Measurements from ENCODE around the gene ADAMTS7. TPM values are rescaled to one million over a fixed set of nuclear protein-coding genes. Genes with fewer than 3 reads are reported as not detected.

Gene ADAMTS7
- total and polyA plus RNA-seq, 2 donors (not counting 3 experiments of a cell fraction or from before 2014, with no cell fraction given): 49.6 to 64.7 TPM

DNA sequence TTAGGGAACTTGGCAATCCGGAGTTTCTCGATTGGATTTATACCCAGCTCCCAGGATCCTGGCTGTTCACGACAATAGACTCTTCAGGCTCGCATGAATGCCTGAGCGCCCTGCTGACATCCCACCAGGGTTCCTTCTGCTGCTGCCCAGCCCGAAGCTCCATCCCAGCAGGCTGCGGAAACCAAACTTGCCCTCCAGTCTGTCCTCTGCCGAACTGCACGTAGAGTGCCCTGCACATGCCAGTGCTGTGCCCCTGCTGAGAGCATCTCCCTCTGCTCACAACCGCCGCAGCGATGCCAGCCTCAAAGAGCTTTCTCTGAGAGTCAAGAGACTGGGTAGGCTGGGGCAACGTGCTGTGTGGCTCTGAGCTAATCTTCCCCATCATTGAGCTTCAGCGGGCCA, 6.9 kb downstream of the ADAMTS7 start:
- no peak overlapping the region for H3K4me3 ChIP-seq (replicated peaks in 1 of 3; ENCODE audit: insufficient read depth in 1 of 3, low read depth in 1 of 3, low read length in 3 of 3)
- FAIRE-seq (no peak), DNase-seq (ENCODE audit: low read depth, low spot score) (no peak)
- H3K9me3 ChIP-seq (replicated peaks; ENCODE audit: control insufficient read depth, insufficient read depth, low read length): no peaks in the 10 kb centered on the region
- H3K9me1 ChIP-seq (replicated peaks; ENCODE audit: control insufficient read depth, extremely low read depth, insufficient read depth, low read length): no peaks in the 10 kb centered on the region
- no peak overlapping the region for H3K9ac ChIP-seq (replicated peaks; ENCODE audit: extremely low read depth, insufficient read depth, low read length)
- H4K20me1 ChIP-seq (replicated peaks; ENCODE audit: control insufficient read depth, extremely low read depth, insufficient read depth, low read length): no peaks in the 10 kb centered on the region
- no peaks in the 10 kb centered on the region for H3K27me3 ChIP-seq (ENCODE audit: control insufficient read depth in 2 of 2, insufficient read depth in 2 of 2, low read length in 2 of 2)
- dilution Hi-C loops (cut with MboI; ENCODE audit: extremely low pct_ligation_motif_present, low sequenced_read_pairs) (no loop called here), intact Hi-C loops (cut with micrococcal nuclease) (no loop called here)
- H3K36me3 ChIP-seq (ENCODE audit: control insufficient read depth in 2 of 2, extremely low read depth in 1 of 2, insufficient read depth in 2 of 2, low read length in 2 of 2): peaks cover 0 to 2% of the 10 kb centered on the region in 2 experiments
- H3K79me2 ChIP-seq (ENCODE audit: control insufficient read depth, insufficient read depth, low read length): peaks cover 12% of the 10 kb centered on the region
- BruUV-seq (replicated peaks): no TSS peak
- H2AFZ ChIP-seq (ENCODE audit: low read depth, low read length): no peak overlapping the region
- ChIA-PET CTCF (interaction anchor here (0.7 kb wide), 1 partner anchor 35 kb away, joined by 3 read pairs; no protein-coding TSS in a partner anchor), POLR2A (no interaction called here)
- no peak overlapping the region for H3K4me2 ChIP-seq (ENCODE audit: insufficient read depth, low read length)
- TF ChIP-seq EZH2 (IDR thresholded peaks at IDR 0.05; ENCODE audit: borderline replicate concordance, low read depth, low read length, severe bottlenecking) (no peak), POLR2AphosphoS5 (IDR thresholded peaks at IDR 0.05; ENCODE audit: insufficient read depth, low read depth, low read length) (no peak), MYC (IDR thresholded peaks at IDR 0.05; ENCODE audit: low read depth, low read length) (no peak), JUN (IDR thresholded peaks at IDR 0.05; ENCODE audit: borderline replicate concordance, insufficient read depth, insufficient read length, low read depth) (no peak), POLR2A (IDR thresholded peaks at IDR 0.05; ENCODE audit: low read depth, low read length) (no peak), GATA2 (IDR thresholded peaks at IDR 0.05; ENCODE audit: insufficient read depth, insufficient read length, low read depth, low read length) (no peak), FOS (IDR thresholded peaks at IDR 0.05; ENCODE audit: borderline replicate concordance, insufficient read depth, low read length) (no peak)
- TF ChIP-seq, protein P1, sequence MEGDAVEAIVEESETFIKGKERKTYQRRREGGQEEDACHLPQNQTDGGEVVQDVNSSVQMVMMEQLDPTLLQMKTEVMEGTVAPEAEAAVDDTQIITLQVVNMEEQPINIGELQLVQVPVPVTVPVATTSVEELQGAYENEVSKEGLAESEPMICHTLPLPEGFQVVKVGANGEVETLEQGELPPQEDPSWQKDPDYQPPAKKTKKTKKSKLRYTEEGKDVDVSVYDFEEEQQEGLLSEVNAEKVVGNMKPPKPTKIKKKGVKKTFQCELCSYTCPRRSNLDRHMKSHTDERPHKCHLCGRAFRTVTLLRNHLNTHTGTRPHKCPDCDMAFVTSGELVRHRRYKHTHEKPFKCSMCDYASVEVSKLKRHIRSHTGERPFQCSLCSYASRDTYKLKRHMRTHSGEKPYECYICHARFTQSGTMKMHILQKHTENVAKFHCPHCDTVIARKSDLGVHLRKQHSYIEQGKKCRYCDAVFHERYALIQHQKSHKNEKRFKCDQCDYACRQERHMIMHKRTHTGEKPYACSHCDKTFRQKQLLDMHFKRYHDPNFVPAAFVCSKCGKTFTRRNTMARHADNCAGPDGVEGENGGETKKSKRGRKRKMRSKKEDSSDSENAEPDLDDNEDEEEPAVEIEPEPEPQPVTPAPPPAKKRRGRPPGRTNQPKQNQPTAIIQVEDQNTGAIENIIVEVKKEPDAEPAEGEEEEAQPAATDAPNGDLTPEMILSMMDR (IDR thresholded peaks at IDR 0.05; ENCODE audit: extremely low read depth in 1 of 2, insufficient read depth in 1 of 2, low read depth in 1 of 2, low read length in 2 of 2): no peak
- TF ChIP-seq, protein P2, sequence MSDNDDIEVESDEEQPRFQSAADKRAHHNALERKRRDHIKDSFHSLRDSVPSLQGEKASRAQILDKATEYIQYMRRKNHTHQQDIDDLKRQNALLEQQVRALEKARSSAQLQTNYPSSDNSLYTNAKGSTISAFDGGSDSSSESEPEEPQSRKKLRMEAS (IDR thresholded peaks at IDR 0.05; ENCODE audit: insufficient read depth, insufficient read length): no peak
- peaks cover 4% of the 10 kb centered on the region for H3K4me1 ChIP-seq (ENCODE audit: control insufficient read depth, extremely low read depth, insufficient read depth, low read length)
- H3K27ac ChIP-seq (ENCODE audit: insufficient read depth, low read depth, low read length): no peak overlapping the region

Measured in endothelial cell of umbilical vein (primary cell).